IMR-90 (cell line): ENCODE measurements around the gene PAPSS1. TPM values are rescaled to one million over a fixed set of nuclear protein-coding genes. Genes with fewer than 3 reads are reported as not detected.

Source experiments
- ATAC-seq: fragments of 200-7000 bp; cut with Tn5 transposase; 2 replicates; pipeline ENCODE4 v1.9.1; 2020; ENCODE audit warnings: low read depth, mild to moderate bottlenecking, moderate library complexity
- BruUV-seq: library from RNA; stranded (reverse); fragments of 400-500 nt; replicated peaks from 2 replicates; lab custom pipeline; 2021; lab: Mats Ljungman, UMichigan
- CTCF ChIA-PET: fragments of 300-600 bp; formaldehyde crosslinking; extraction: SDS; loops from one replicate; lab custom pipeline; 2021; ENCODE audit warnings: antibody characterized with exemption; lab: Yijun Ruan, JAX
- POLR2A ChIA-PET: fragments of 300-600 bp; sonication (Branson Sonifier 250); formaldehyde crosslinking; loops from one replicate; lab custom pipeline; 2022; ENCODE audit warnings: antibody characterized with exemption; ENCODE audit not compliant: unreplicated experiment; lab: Charles Lee
- DNase-seq: peaks from one replicate; pipeline ENCODE4 v3.0.0; 2013
- H2AFZ ChIP-seq: replicated peaks from 2 replicates; pipeline ENCODE3; 2013; ENCODE audit warnings: low read length, mild to moderate bottlenecking; ENCODE audit not compliant: poor library complexity
- H2AK5ac ChIP-seq: 2 replicates; pipeline ENCODE4 v1.6.1; 2013; ENCODE audit warnings: low read depth, low read length, inconsistent platforms
- H2AK9ac ChIP-seq: replicated peaks from 2 replicates; pipeline ENCODE3; 2013; ENCODE audit warnings: mild to moderate bottlenecking, low read depth, low read length, moderate library complexity; ENCODE audit not compliant: poor library complexity
- H2BK120ac ChIP-seq: 2 replicates; pipeline ENCODE4 v1.6.1; 2013; ENCODE audit warnings: low read depth, low read length, inconsistent platforms
- H2BK15ac ChIP-seq: 3 replicates; pipeline ENCODE4 v1.6.1; 2013; ENCODE audit warnings: low read depth, low read length, inconsistent platforms
- H2BK20ac ChIP-seq: 2 replicates; pipeline ENCODE4 v1.6.1; 2013; ENCODE audit warnings: low read depth, mild to moderate bottlenecking, inconsistent platforms, low read length, moderate library complexity
- H2BK5ac ChIP-seq: 2 replicates; pipeline ENCODE4 v1.6.1; 2013; ENCODE audit warnings: mild to moderate bottlenecking, low read depth, low read length, inconsistent platforms; ENCODE audit not compliant: poor library complexity, severe bottlenecking
- H3K14ac ChIP-seq: replicated peaks from 2 replicates; pipeline ENCODE4 v1.6.1; 2013; ENCODE audit warnings: low read depth, low read length, inconsistent platforms
- H3K18ac ChIP-seq: 2 replicates; pipeline ENCODE4 v1.6.1; 2013; ENCODE audit warnings: low read depth, low read length, control low read depth
- H3K23ac ChIP-seq: 2 replicates; pipeline ENCODE4 v1.6.1; 2013; ENCODE audit warnings: low read depth, low read length, inconsistent platforms
- H3K27ac ChIP-seq: 2 replicates; pipeline ENCODE4 v1.5.1; 2013; ENCODE audit warnings: mild to moderate bottlenecking, control low read depth, low read length; ENCODE audit not compliant: insufficient read depth
- H3K27me3 ChIP-seq: 2 replicates; pipeline ENCODE4 v1.6.1; 2013; ENCODE audit warnings: low read length; ENCODE audit not compliant: control insufficient read depth, insufficient read depth
- H3K36me3 ChIP-seq: 2 replicates; pipeline ENCODE4 v1.6.1; 2013; ENCODE audit warnings: low read length, mixed read lengths; ENCODE audit not compliant: control insufficient read depth, insufficient read depth
- H3K4ac ChIP-seq: 2 replicates; pipeline ENCODE4 v1.6.1; 2013; ENCODE audit warnings: low read depth, low read length, inconsistent platforms
- H3K4me1 ChIP-seq: 2 replicates; pipeline ENCODE4 v1.6.1; 2013; ENCODE audit warnings: low read length, mixed read lengths; ENCODE audit not compliant: control insufficient read depth, insufficient read depth
- H3K4me2 ChIP-seq: 2 replicates; pipeline ENCODE4 v1.6.1; 2013; ENCODE audit warnings: low read depth, mild to moderate bottlenecking, control low read depth, low read length, moderate library complexity
- H3K4me3 ChIP-seq: 2 replicates; pipeline ENCODE4 v1.5.1; 2013; ENCODE audit warnings: low read depth, mild to moderate bottlenecking, control low read depth, low read length, moderate library complexity; ENCODE audit not compliant: insufficient read depth
- H3K56ac ChIP-seq: 2 replicates; pipeline ENCODE4 v1.6.1; 2013; ENCODE audit warnings: low read length, inconsistent platforms; ENCODE audit not compliant: insufficient read depth; ENCODE audit errors: extremely low read depth
- H3K79me1 ChIP-seq, 2 experiments: 2 replicates each; pipeline ENCODE4 v1.6.1; 2013; ENCODE audit warnings: low read length in 2 of 2, inconsistent platforms in 1 of 2, low read depth in 1 of 2
- H3K9ac ChIP-seq: 2 replicates; pipeline ENCODE4 v1.6.1; 2013; ENCODE audit warnings: low read depth, low read length, control low read depth
- H3K9me1 ChIP-seq: 2 replicates; pipeline ENCODE4 v1.6.1; 2013; ENCODE audit warnings: low read length, inconsistent platforms; ENCODE audit not compliant: insufficient read depth
- H3K9me3 ChIP-seq: 2 replicates; pipeline ENCODE4 v1.6.1; 2013; ENCODE audit warnings: low read length; ENCODE audit not compliant: control insufficient read depth, insufficient read depth
- H4K20me1 ChIP-seq: 2 replicates; pipeline ENCODE4 v1.6.1; 2013; ENCODE audit warnings: low read length, inconsistent platforms; ENCODE audit not compliant: insufficient read depth
- H4K5ac ChIP-seq: 2 replicates; pipeline ENCODE4 v1.6.1; 2013; ENCODE audit warnings: mild to moderate bottlenecking, low read depth, low read length, control low read depth
- H4K8ac ChIP-seq, 2 experiments: 2 replicates each; pipeline ENCODE4 v1.6.1; 2013; ENCODE audit warnings: low read depth in 2 of 2, low read length in 2 of 2, control low read depth in 1 of 2, inconsistent platforms in 1 of 2
- H4K91ac ChIP-seq: 2 replicates; pipeline ENCODE4 v1.6.1; 2013; ENCODE audit warnings: low read depth, low read length, inconsistent platforms; ENCODE audit not compliant: insufficient read depth
- BHLHE40 ChIP-seq: fragments of 150-350 bp; IDR thresholded peaks from 2 replicates; pipeline ENCODE4 v1.6.1; 2016; ENCODE audit warnings: mild to moderate bottlenecking, low read depth, low read length
- CEBPB ChIP-seq: IDR thresholded peaks from 2 replicates; pipeline ENCODE4 v1.6.1; 2012; ENCODE audit warnings: low read depth, low read length, improper control_type of control experiment
- MAFK ChIP-seq: IDR thresholded peaks from 2 replicates; pipeline ENCODE4 v1.6.1; 2012; ENCODE audit warnings: low read depth, low read length, improper control_type of control experiment
- MXI1 ChIP-seq: IDR thresholded peaks from 2 replicates; pipeline ENCODE4 v1.6.1; 2012; ENCODE audit warnings: low read depth, mild to moderate bottlenecking, low read length, moderate library complexity, borderline replicate concordance
- NFE2L2 ChIP-seq: fragments of 150-350 bp; IDR thresholded peaks from 2 replicates; pipeline ENCODE4 v1.6.1; 2016; ENCODE audit warnings: low read depth, mild to moderate bottlenecking, low read length
- POLR2A ChIP-seq: IDR thresholded peaks from 2 replicates; pipeline ENCODE4 v1.6.1; 2012; ENCODE audit warnings: mild to moderate bottlenecking, low read depth, low read length
- RAD21 ChIP-seq: IDR thresholded peaks from 2 replicates; pipeline ENCODE4 v1.6.1; 2012; ENCODE audit warnings: low read length, improper control_type of control experiment
- RFX5 ChIP-seq: IDR thresholded peaks from 2 replicates; pipeline ENCODE4 v1.8.0; 2012; ENCODE audit warnings: low read depth, mild to moderate bottlenecking, low read length, moderate library complexity
- WGBS, 2 experiments: methylation state at CpG; one replicate each; pipeline versions ENCODE4 v1.1.5 to v1.1.7; 2013; ENCODE audit warnings: missing lambda C conversion rate in 2 of 2; ENCODE audit not compliant: insufficient read length in 1 of 2; ENCODE audit errors: extremely low coverage in 2 of 2; 5-methylcytosine and 5-hydroxymethylcytosine counted together
- dilution Hi-C: fragments of 300-500 bp; cut with HindIII; formaldehyde crosslinking; loops from one replicate; pipeline ENCODE4 v1.14.3; 2018; ENCODE audit warnings: low sequenced_read_pairs; ENCODE audit not compliant: unreplicated experiment
- in situ Hi-C: fragments of 300-500 bp; cut with MboI; formaldehyde crosslinking; loops from 3 replicates; pipeline ENCODE4 v1.14.3; 2019; ENCODE audit warnings: low sequenced_read_pairs, inconsistent platforms, mixed read lengths
- intact Hi-C: fragments of 100-400 bp; cut with micrococcal nuclease; formaldehyde crosslinking; loops from 2 replicates; pipeline ENCODE4 v1.10.0; 2022
- polyA plus RNA-seq, 3 experiments: library from polyadenylated mRNA; depleted of rRNA; stranded (reverse); fragments of >200 nt; gene quantifications; 2 replicates each; pipeline ENCODE4 v1.2.3, GENCODE V29; 2012; ENCODE audit warnings: low replicate concordance in 1 of 3
- total RNA-seq: library from RNA; depleted of rRNA; stranded (reverse); fragments of >200 nt; gene quantifications from 2 replicates; pipeline ENCODE4 v1.2.3, GENCODE V29; 2012
- TF ChIP-seq, protein P1 (sequence below): conservative IDR thresholded peaks from 2 replicates; pipeline ENCODE4 v1.5.1; 2012; ENCODE audit warnings: mild to moderate bottlenecking, low read depth, low read length, improper control_type of control experiment

PAPSS1 gene
- total and polyA plus RNA-seq, 2 of the 4 experiments (the other 2 are of a cell fraction): 71.8 to 82.8 TPM

DNA sequence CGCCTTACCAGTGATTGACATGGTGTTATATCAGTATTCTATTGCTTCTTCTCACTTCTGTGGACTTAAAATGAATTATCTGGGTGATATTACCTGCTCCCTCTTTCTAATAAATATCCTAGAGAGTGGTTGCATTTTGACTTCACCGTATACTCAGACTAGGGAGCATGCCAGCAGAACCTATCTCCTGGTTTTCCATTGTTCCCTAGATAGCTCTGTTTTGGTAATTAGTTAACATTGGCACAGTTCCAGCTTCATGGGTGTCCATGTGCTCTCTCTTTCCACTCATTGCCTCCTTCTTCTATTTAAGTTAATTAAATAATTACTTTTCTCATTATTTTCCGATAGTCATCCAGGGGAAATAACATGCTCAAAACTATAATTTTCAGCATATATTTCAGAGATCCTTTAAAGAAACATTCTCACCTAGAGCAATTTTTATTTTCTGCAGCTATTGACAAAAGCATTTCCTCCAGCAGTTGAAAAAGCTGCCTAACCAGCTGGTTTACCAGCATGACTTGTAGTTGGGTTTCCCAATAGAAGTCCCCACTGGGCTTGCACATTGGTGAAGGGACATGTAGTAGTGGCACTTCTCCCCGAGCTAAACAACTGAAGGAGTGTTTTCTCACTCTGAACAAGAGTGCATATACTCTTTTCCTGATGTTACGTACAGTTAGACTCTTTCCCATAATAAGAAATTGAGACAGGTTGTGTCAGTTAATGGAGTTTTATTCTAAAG lies 27.9 kb upstream of the PAPSS1 start:
- Histone ChIP-seq H2BK20ac (no peak overlapping the region), H2BK15ac (no peak overlapping the region), H4K5ac (no peak overlapping the region), H3K23ac (no peak overlapping the region), H3K9me3 (no peaks in the 10 kb centered on the region), H3K36me3 (no peaks in the 10 kb centered on the region), H4K8ac (no peak overlapping the region), H3K4me2 (no peak overlapping the region), H3K9ac (no peak overlapping the region), H2AK9ac (no peak overlapping the region), H3K4me1 (peaks cover 5% of the 10 kb centered on the region), H4K20me1 (no peaks in the 10 kb centered on the region), H3K14ac (no peak overlapping the region), H4K91ac (no peak overlapping the region), H2BK5ac (no peak overlapping the region), H3K4ac (no peak overlapping the region), H3K4me3 (no peak overlapping the region), H3K56ac (no peak overlapping the region), H2BK120ac (no peak overlapping the region), H2AFZ (no peak overlapping the region), H3K9me1 (no peaks in the 10 kb centered on the region), H3K79me1 (no peaks in the 10 kb centered on the region), H2AK5ac (no peak overlapping the region), H3K18ac (no peak overlapping the region), H3K27ac (no peak overlapping the region), H3K27me3 (peaks cover 12% of the 10 kb centered on the region)
- TF ChIP-seq POLR2A: no peak
- TF ChIP-seq, protein P1, sequence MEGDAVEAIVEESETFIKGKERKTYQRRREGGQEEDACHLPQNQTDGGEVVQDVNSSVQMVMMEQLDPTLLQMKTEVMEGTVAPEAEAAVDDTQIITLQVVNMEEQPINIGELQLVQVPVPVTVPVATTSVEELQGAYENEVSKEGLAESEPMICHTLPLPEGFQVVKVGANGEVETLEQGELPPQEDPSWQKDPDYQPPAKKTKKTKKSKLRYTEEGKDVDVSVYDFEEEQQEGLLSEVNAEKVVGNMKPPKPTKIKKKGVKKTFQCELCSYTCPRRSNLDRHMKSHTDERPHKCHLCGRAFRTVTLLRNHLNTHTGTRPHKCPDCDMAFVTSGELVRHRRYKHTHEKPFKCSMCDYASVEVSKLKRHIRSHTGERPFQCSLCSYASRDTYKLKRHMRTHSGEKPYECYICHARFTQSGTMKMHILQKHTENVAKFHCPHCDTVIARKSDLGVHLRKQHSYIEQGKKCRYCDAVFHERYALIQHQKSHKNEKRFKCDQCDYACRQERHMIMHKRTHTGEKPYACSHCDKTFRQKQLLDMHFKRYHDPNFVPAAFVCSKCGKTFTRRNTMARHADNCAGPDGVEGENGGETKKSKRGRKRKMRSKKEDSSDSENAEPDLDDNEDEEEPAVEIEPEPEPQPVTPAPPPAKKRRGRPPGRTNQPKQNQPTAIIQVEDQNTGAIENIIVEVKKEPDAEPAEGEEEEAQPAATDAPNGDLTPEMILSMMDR: no peak
- no peak for TF ChIP-seq RAD21
- no peak for TF ChIP-seq NFE2L2
- no peak for TF ChIP-seq RFX5
- TF ChIP-seq CEBPB: no peak
- TF ChIP-seq BHLHE40: no peak
- TF ChIP-seq MAFK: no peak
- no peak for TF ChIP-seq MXI1
- no TSS peak for BruUV-seq
- in situ Hi-C loops: no loop called here
- WGBS, 2 experiments: 100% methylated on average over 1 of the region's 5 CpGs; no CpG with 5 or more reads in 1 of the 2 experiments
- dilution Hi-C loops: no loop called here
- CTCF ChIA-PET: interaction anchor here (1.5 kb wide), 1 partner anchor 10 kb away, joined by 6 read pairs; no protein-coding TSS in a partner anchor
- ATAC-seq: no peak
- DNase-seq: no peak
- POLR2A ChIA-PET: no interaction called here
- intact Hi-C loops: no loop called here
